GM18858 (cell line): Measurements from ENCODE around the gene MAD1L1.
"Not testable (repeated sequence)": the region's sequence is repeated elsewhere in the genome, so short reads cannot be mapped to it uniquely, and the experiment has no call there.

Source experiments
- ATAC-seq: cut with Tn5 transposase; IDR thresholded peaks from one replicate; pipeline ENCODE4 v1.9.1; 2021; ENCODE audit not compliant: unreplicated experiment

The MAD1L1 gene

GRCh38 chr7:1978656-1979590, 253.8 kb downstream of the MAD1L1 start:
- ATAC-seq: no peak

GRCh38 chr7:1977876-1978441, 254.8 kb downstream of the MAD1L1 start:
- no peak for ATAC-seq

- ATAC-seq: no peak
Measured at GRCh38 chr7:1977059-1977875, 255.5 kb downstream of the MAD1L1 start.

- not testable (repeated sequence) for ATAC-seq
Measured at GRCh38 chr7:1976521-1976920, 256.2 kb downstream of the MAD1L1 start.

- no peak for ATAC-seq
Measured at GRCh38 chr7:1975581-1975980, 257.2 kb downstream of the MAD1L1 start.

GRCh38 chr7:1975179-1975578, 257.6 kb downstream of the MAD1L1 start:
- ATAC-seq: no peak

GRCh38 chr7:1974290-1975101, 258.2 kb downstream of the MAD1L1 start:
- no peak for ATAC-seq

GRCh38 chr7:1973321-1974251, 259.2 kb downstream of the MAD1L1 start:
- no peak for ATAC-seq

- no peak for ATAC-seq
Measured at GRCh38 chr7:1972744-1973143, 260.0 kb downstream of the MAD1L1 start.

- ATAC-seq: no peak
Measured at GRCh38 chr7:1971946-1972654, 260.6 kb downstream of the MAD1L1 start.

GRCh38 chr7:1970895-1971294, 261.9 kb downstream of the MAD1L1 start:
- no peak for ATAC-seq

GRCh38 chr7:1970285-1970660, 262.5 kb downstream of the MAD1L1 start:
- ATAC-seq: not testable (repeated sequence)

GRCh38 chr7:1969459-1970284, 263.1 kb downstream of the MAD1L1 start:
- no peak for ATAC-seq

GRCh38 chr7:1968397-1969111, 264.2 kb downstream of the MAD1L1 start:
- no peak for ATAC-seq

GRCh38 chr7:1967512-1968396, 265.0 kb downstream of the MAD1L1 start:
- ATAC-seq: no peak

- ATAC-seq: no peak
Measured at GRCh38 chr7:1966631-1967200, 266.0 kb downstream of the MAD1L1 start.
